HepG2 (cell line): ENCODE results near the gene LAMA5. TPM values are rescaled to one million over a fixed set of nuclear protein-coding genes. Genes with fewer than 3 reads are reported as not detected.
A peak's percentile ranks its signal among the peaks of the same experiment; 100 is the strongest.

Experiments used
- ADNP ChIP-seq: sonication (generic); formaldehyde crosslinking; IDR thresholded peaks from 2 replicates; pipeline ENCODE4 v1.4.0; 2020; ENCODE audit warnings: missing genetic modification reagents
- CENPT ChIP-seq: sonication (generic); formaldehyde crosslinking; IDR thresholded peaks from 2 replicates; pipeline ENCODE4 v1.8.0; 2022; ENCODE audit warnings: low read depth, mild to moderate bottlenecking, moderate library complexity, missing genetic modification reagents
- NFATC3 ChIP-seq: sonication (generic); formaldehyde crosslinking; IDR thresholded peaks from 2 replicates; pipeline ENCODE4 v1.5.1; 2020; ENCODE audit warnings: mild to moderate bottlenecking, missing genetic modification reagents
- NR2C2 ChIP-seq: sonication (generic); formaldehyde crosslinking; IDR thresholded peaks from 2 replicates; pipeline ENCODE4 v1.4.0; 2020; ENCODE audit warnings: missing genetic modification reagents, mild to moderate bottlenecking, moderate library complexity, borderline replicate concordance
- RARA ChIP-seq: IDR thresholded peaks from 2 replicates; pipeline ENCODE4 v1.6.1; 2016; ENCODE audit warnings: missing genetic modification reagents, missing compliant biosample characterization
- SPEN ChIP-seq: sonication (generic); formaldehyde crosslinking; IDR thresholded peaks from 2 replicates; pipeline ENCODE4 v1.5.1; 2020; ENCODE audit warnings: low read depth, mild to moderate bottlenecking, missing genetic modification reagents
- THAP9 ChIP-seq: sonication (generic); formaldehyde crosslinking; IDR thresholded peaks from 2 replicates; pipeline ENCODE4; 2020; ENCODE audit warnings: missing genetic modification reagents, mild to moderate bottlenecking, borderline replicate concordance
- TOE1 ChIP-seq: sonication (generic); formaldehyde crosslinking; IDR thresholded peaks from 2 replicates; pipeline ENCODE4 v1.4.0; 2020; ENCODE audit warnings: mild to moderate bottlenecking, missing genetic modification reagents
- ZNF225 ChIP-seq: sonication (generic); formaldehyde crosslinking; IDR thresholded peaks from 2 replicates; pipeline ENCODE4 v1.4.0; 2020; ENCODE audit warnings: mild to moderate bottlenecking, missing genetic modification reagents
- ZNF501 ChIP-seq: sonication (generic); formaldehyde crosslinking; IDR thresholded peaks from 2 replicates; pipeline ENCODE4 v1.5.1; 2020; ENCODE audit warnings: mild to moderate bottlenecking, moderate library complexity, missing genetic modification reagents
- ZNF639 ChIP-seq: conservative IDR thresholded peaks from 2 replicates; pipeline ENCODE4 v1.6.1; 2018; ENCODE audit warnings: missing genetic modification reagents
- ZNF713 ChIP-seq: sonication (generic); formaldehyde crosslinking; IDR thresholded peaks from 2 replicates; pipeline ENCODE4 v1.4.0; 2020; ENCODE audit warnings: mild to moderate bottlenecking, missing genetic modification reagents
- polyA plus RNA-seq, 8 experiments: library from polyadenylated mRNA; depleted of rRNA in 3 of 8; stranded (reverse) in 7 of 8; unstranded in 1 of 8; fragments of >200 nt; fragmentation: Illumina TruSeq in 4 of 8; extraction: Trizol in 4 of 8; gene quantifications; 2 replicates each; pipeline versions ENCODE4 v1.2.1 to v1.2.3, GENCODE V29; 2011 to 2016; ENCODE audit warnings: low read depth in 4 of 8, missing spikeins in 1 of 8, mixed read lengths in 1 of 8; ENCODE audit not compliant: insufficient read depth in 1 of 8
- total RNA-seq, 5 experiments: library from RNA; depleted of rRNA; stranded (reverse); fragments of >200 nt; fragmentation: Illumina TruSeq; extraction: Trizol; gene quantifications; 2 replicates each; pipeline ENCODE4 v1.2.3, GENCODE V29; 2016; ENCODE audit warnings: low read depth in 1 of 5
- TF ChIP-seq, protein P1 (sequence below): sonication (generic); formaldehyde crosslinking; IDR thresholded peaks from 2 replicates; pipeline ENCODE4 v1.4.0; 2020; ENCODE audit warnings: missing genetic modification reagents
- TF ChIP-seq, protein P2 (sequence below): sonication (generic); formaldehyde crosslinking; IDR thresholded peaks from 2 replicates; pipeline ENCODE4 v1.8.1; 2023; ENCODE audit warnings: missing genetic modification reagents, inconsistent platforms, borderline replicate concordance

The LAMA5 gene
- total and polyA plus RNA-seq, 2 of the 13 experiments (the other 11 are each of a cell fraction or from before 2014, with no cell fraction given) = 21.0 to 44.7 TPM

DNA sequence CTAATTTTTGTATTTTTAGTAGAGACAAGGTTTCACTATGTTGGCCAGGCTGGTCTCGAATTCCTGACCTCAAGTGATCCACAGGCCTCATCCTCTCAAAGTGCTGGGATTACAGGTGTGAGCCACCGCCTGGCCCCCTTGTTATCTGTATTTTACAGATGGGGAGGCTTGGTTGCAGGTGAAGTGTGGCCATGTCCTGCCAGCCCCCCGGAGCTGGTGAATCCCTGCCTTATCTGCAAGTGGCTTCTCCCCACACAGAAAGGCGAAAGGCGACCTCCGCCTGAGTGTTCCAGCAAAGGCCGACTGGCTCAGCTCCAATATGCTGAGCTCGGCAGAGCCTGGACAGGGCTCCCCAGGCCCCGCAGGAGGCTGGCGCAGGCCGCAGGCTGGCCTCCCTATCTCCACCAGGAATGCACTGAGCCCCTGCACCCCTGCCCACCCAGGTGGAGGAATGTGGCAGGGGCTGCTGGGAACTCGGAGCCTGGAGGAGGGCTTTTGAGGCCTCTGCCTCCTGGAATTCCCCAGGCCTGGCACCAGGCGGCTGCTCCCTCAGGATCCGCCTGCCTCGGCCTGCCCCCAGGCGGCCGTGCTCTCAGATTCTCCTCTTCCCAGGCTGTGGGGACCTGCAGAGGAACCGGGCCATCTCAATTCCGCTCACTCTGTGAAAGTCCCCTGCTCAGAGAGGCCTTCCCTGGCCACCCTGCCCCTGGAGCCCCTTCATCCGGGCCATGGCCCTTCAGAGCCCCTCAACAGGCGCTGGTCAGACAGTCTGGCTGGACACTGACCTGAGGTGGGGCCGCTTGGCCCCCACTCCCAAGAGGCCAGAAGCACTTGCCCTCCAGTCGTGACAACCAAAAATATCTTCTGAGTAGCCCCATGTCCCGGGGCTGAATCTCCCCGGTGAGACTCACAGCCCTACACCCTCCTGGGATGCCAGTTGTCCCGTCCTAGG is 9.3 kb upstream of the LAMA5 start (continued):
- TF ChIP-seq THAP9 (CRISPR knock-in tag) (peak; percentile 57; the same call in 1 of the 2 replicates), SPEN (CRISPR knock-in tag) (peak; percentile 96), ZNF501 (CRISPR knock-in tag) (peak; percentile 95), ZNF639 (CRISPR knock-in tag) (peak; percentile 25; the same call in 1 of the 2 replicates), NFATC3 (peak; percentile 27; the same call in 1 of the 2 replicates), ZNF225 (CRISPR knock-in tag) (no peak), NR2C2 (peak; percentile 63), ZNF713 (CRISPR knock-in tag) (peak; percentile 56; the same call in 1 of the 2 replicates), CENPT (CRISPR knock-in tag) (no peak), RARA (CRISPR knock-in tag) (peak; percentile 4; the same call in 1 of the 2 replicates), ADNP (CRISPR knock-in tag) (0 out of 2 replicates have a peak, but pooled peaks have one; percentile 36), TOE1 (peak; percentile 47; the same call in 1 of the 2 replicates)
- TF ChIP-seq, protein P1, sequence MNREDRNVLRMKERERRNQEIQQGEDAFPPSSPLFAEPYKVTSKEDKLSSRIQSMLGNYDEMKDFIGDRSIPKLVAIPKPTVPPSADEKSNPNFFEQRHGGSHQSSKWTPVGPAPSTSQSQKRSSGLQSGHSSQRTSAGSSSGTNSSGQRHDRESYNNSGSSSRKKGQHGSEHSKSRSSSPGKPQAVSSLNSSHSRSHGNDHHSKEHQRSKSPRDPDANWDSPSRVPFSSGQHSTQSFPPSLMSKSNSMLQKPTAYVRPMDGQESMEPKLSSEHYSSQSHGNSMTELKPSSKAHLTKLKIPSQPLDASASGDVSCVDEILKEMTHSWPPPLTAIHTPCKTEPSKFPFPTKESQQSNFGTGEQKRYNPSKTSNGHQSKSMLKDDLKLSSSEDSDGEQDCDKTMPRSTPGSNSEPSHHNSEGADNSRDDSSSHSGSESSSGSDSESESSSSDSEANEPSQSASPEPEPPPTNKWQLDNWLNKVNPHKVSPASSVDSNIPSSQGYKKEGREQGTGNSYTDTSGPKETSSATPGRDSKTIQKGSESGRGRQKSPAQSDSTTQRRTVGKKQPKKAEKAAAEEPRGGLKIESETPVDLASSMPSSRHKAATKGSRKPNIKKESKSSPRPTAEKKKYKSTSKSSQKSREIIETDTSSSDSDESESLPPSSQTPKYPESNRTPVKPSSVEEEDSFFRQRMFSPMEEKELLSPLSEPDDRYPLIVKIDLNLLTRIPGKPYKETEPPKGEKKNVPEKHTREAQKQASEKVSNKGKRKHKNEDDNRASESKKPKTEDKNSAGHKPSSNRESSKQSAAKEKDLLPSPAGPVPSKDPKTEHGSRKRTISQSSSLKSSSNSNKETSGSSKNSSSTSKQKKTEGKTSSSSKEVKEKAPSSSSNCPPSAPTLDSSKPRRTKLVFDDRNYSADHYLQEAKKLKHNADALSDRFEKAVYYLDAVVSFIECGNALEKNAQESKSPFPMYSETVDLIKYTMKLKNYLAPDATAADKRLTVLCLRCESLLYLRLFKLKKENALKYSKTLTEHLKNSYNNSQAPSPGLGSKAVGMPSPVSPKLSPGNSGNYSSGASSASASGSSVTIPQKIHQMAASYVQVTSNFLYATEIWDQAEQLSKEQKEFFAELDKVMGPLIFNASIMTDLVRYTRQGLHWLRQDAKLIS (CRISPR knock-in tag) = 0 out of 2 replicates have a peak, but pooled peaks have one; percentile 47
- TF ChIP-seq, protein P2, sequence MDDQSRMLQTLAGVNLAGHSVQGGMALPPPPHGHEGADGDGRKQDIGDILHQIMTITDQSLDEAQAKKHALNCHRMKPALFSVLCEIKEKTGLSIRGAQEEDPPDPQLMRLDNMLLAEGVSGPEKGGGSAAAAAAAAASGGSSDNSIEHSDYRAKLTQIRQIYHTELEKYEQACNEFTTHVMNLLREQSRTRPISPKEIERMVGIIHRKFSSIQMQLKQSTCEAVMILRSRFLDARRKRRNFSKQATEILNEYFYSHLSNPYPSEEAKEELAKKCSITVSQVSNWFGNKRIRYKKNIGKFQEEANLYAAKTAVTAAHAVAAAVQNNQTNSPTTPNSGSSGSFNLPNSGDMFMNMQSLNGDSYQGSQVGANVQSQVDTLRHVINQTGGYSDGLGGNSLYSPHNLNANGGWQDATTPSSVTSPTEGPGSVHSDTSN = 0 out of 2 replicates have a peak, but pooled peaks have one; percentile 49
